GM23338 (cell line): ENCODE results near the gene SLC13A3. TPM values are rescaled to one million over a fixed set of nuclear protein-coding genes. Genes with fewer than 3 reads are reported as not detected.

ENCODE experiments used
- ATAC-seq: fragments of 200-7000 bp; cut with Tn5 transposase; 3 replicates; pipeline ENCODE4 v1.9.1; 2020
- DNase-seq: peaks from one replicate; pipeline ENCODE4 v3.0.0-alpha.2; 2015; ENCODE audit warnings: low spot score
- H2AFZ ChIP-seq: fragments of 200-600 bp; sonication (generic); 2 replicates; pipeline ENCODE4 v1.8.0; 2016; ENCODE audit warnings: antibody characterized with exemption, mild to moderate bottlenecking, moderate library complexity
- H3F3A ChIP-seq: fragments of 200-600 bp; sonication (generic); replicated peaks from 2 replicates; pipeline ENCODE4 v1.8.0; 2017; ENCODE audit warnings: antibody characterized with exemption, mixed run types, low read depth
- H3K27ac ChIP-seq: fragments of 200-600 bp; sonication (generic); 2 replicates; pipeline ENCODE4 v1.6.1; 2016; ENCODE audit warnings: low read depth
- H3K27me3 ChIP-seq: fragments of 200-600 bp; sonication (generic); 2 replicates; pipeline ENCODE4 v1.8.0; 2016; ENCODE audit warnings: mild to moderate bottlenecking, mixed run types, moderate library complexity; ENCODE audit not compliant: insufficient read depth
- H3K36me3 ChIP-seq: fragments of 200-600 bp; sonication (generic); 2 replicates; pipeline ENCODE4 v1.8.0; 2016; ENCODE audit warnings: mild to moderate bottlenecking; ENCODE audit not compliant: insufficient read depth
- H3K4me1 ChIP-seq: fragments of 200-600 bp; sonication (generic); 2 replicates; pipeline ENCODE4 v1.8.0; 2016; ENCODE audit warnings: mild to moderate bottlenecking, moderate library complexity; ENCODE audit not compliant: insufficient read depth
- H3K4me2 ChIP-seq: fragments of 200-600 bp; sonication (generic); 2 replicates; pipeline ENCODE4 v1.7.1; 2017; ENCODE audit warnings: mixed run types
- H3K4me3 ChIP-seq: fragments of 200-600 bp; sonication (generic); 2 replicates; pipeline ENCODE4 v1.6.1; 2016; ENCODE audit warnings: mixed run types
- H3K79me2 ChIP-seq: fragments of 200-600 bp; sonication (generic); replicated peaks from 2 replicates; pipeline ENCODE4 v1.8.0; 2017; ENCODE audit warnings: mild to moderate bottlenecking; ENCODE audit not compliant: insufficient read depth
- H3K9me2 ChIP-seq: fragments of 200-600 bp; sonication (generic); 2 replicates; pipeline ENCODE4 v1.8.0; 2017; ENCODE audit not compliant: insufficient read depth
- H4K20me1 ChIP-seq: fragments of 200-600 bp; sonication (generic); replicated peaks from 2 replicates; pipeline ENCODE4 v1.8.0; 2017; ENCODE audit warnings: mild to moderate bottlenecking; ENCODE audit not compliant: insufficient read depth
- H3K27ac Mint-ChIP-seq: 2 replicates; pipeline ENCODE4 v1.8.0; 2020; ENCODE audit warnings: inconsistent platforms, mild to moderate bottlenecking, moderate library complexity, mixed read lengths
- H3K27me3 Mint-ChIP-seq: 3 replicates; pipeline ENCODE4 v1.8.0; 2022; ENCODE audit warnings: low read depth, mild to moderate bottlenecking, moderate library complexity, mixed read lengths, inconsistent platforms; ENCODE audit not compliant: insufficient read depth, poor library complexity
- H3K36me3 Mint-ChIP-seq: 3 replicates; pipeline ENCODE4 v1.8.0; 2021; ENCODE audit warnings: low read depth, mild to moderate bottlenecking, inconsistent platforms, moderate library complexity, mixed read lengths
- H3K4me1 Mint-ChIP-seq: 3 replicates; pipeline ENCODE4 v1.8.0; 2020; ENCODE audit warnings: mild to moderate bottlenecking, inconsistent platforms, mixed read lengths
- H3K4me3 Mint-ChIP-seq: 3 replicates; pipeline ENCODE4 v1.8.0; 2021; ENCODE audit warnings: moderate library complexity, mild to moderate bottlenecking, inconsistent platforms, mixed read lengths
- H3K9me3 Mint-ChIP-seq: 3 replicates; pipeline ENCODE4 v1.8.0; 2020; ENCODE audit warnings: moderate library complexity, mild to moderate bottlenecking, inconsistent platforms, mixed read lengths
- EZH2 ChIP-seq: fragments of 200-600 bp; sonication (generic); IDR thresholded peaks from one replicate; pipeline ENCODE4 v1.8.0; 2017; ENCODE audit warnings: antibody characterized with exemption, mild to moderate bottlenecking, low read depth; ENCODE audit not compliant: unreplicated experiment
- NANOG ChIP-seq: IDR thresholded peaks from 2 replicates; pipeline ENCODE4 v1.6.1; 2016; ENCODE audit warnings: antibody characterized with exemption, borderline replicate concordance
- POLR2AphosphoS5 ChIP-seq: IDR thresholded peaks from 2 replicates; pipeline ENCODE4 v1.6.1; 2016; ENCODE audit warnings: antibody characterized with exemption, low read depth
- ZNF114 ChIP-seq: fragments of 250-450 bp; sonication (Bioruptor Pico); IDR thresholded peaks from 2 replicates; pipeline ENCODE4 v1.5.0; 2020; ENCODE audit warnings: mild to moderate bottlenecking, moderate library complexity
- polyA plus RNA-seq: library from polyadenylated mRNA; unstranded; fragments of >200 nt; fragmentation: Nextera tagmentation; extraction: Ambion mirVana; gene quantifications from 2 replicates; pipeline ENCODE4 v1.2.1, GENCODE V29; 2016
- total RNA-seq: library from RNA; depleted of rRNA; stranded (reverse); fragments of >200 nt; shearing (Covaris generic); gene quantifications from 2 replicates; pipeline ENCODE4 v1.2.3, GENCODE V29; 2014
- TF ChIP-seq, protein P1 (sequence below): IDR thresholded peaks from 2 replicates; pipeline ENCODE4 v1.6.1; 2016; ENCODE audit warnings: antibody characterized with exemption
- TF ChIP-seq, protein P2 (sequence below), 2 experiments: fragments of 200-600 bp in 1 of 2; sonication (generic) in 1 of 2; conservative IDR thresholded peaks; 2 replicates each; pipeline versions ENCODE4 v1.5.1 to v1.6.1; 2016 to 2017; ENCODE audit warnings: antibody characterized with exemption in 2 of 2, low read depth in 2 of 2, mild to moderate bottlenecking in 2 of 2, moderate library complexity in 1 of 2
- TF ChIP-seq, protein P3 (sequence below): IDR thresholded peaks from one replicate; pipeline ENCODE4 v1.6.1; 2018; ENCODE audit warnings: antibody characterized with exemption; ENCODE audit not compliant: unreplicated experiment

Gene SLC13A3
- total and polyA plus RNA-seq, 2 experiments from 2014 or later: 8.6 to 9.1 TPM

DNA sequence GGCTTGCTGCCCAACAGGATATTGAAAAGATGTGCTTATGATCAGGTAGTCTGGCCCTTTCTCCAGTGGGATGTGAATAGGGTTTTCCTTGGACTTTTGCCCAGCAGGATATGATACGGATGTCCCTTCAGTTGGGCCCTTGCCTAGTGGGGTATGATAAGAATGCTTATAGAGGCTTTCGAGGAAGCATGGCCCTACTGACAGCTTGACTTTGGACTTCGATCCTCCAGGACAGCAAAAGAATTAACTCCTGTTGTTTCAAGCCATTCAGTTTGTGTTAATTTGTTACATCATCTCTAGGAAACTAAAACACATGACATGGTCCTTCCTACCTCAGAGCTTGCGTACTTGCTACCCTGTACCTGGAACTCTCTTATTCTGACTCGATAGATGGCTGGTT lies 128.2 kb downstream of the SLC13A3 start (continued):
- TF ChIP-seq ZNF114 (CRISPR knock-in tag) (no peak), EZH2 (no peak)
- TF ChIP-seq, protein P1, sequence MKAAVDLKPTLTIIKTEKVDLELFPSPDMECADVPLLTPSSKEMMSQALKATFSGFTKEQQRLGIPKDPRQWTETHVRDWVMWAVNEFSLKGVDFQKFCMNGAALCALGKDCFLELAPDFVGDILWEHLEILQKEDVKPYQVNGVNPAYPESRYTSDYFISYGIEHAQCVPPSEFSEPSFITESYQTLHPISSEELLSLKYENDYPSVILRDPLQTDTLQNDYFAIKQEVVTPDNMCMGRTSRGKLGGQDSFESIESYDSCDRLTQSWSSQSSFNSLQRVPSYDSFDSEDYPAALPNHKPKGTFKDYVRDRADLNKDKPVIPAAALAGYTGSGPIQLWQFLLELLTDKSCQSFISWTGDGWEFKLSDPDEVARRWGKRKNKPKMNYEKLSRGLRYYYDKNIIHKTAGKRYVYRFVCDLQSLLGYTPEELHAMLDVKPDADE: no peak

DNA sequence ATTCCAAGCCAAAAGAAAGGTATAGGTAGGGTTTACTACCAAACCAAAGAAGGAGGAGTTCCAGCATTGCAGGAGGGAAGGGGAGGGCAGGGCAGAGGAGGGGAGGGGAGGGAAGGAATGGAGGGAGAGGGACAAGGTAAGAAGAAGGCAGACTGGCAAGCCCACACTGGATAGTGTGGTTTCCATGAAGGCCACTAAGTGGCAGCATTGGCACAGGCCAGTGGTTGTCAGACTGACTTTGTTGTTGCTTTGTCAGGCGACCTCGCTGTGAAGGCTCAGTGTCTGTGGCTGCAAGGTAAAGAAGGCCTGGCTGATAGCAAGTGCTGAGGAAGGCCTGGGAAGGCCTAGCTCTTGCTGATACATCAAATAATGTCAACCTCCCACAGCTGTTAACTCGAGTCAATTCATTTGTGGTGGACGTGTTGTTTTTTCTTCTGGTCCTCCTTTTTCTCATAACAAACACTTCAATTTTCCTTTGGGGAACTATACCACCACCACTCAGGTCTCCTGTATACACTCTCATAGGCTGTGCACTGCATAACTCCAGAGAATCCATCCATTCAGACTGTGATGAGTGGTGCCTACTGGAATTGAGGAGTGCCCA lies 130.2 kb downstream of the SLC13A3 start:
- Histone ChIP-seq H4K20me1 (no peaks in the 10 kb centered on the region), H3K79me2 (no peaks in the 10 kb centered on the region), H3K27ac (no peak overlapping the region), H3K9me2 (no peaks in the 10 kb centered on the region), H3K4me1 (no peaks in the 10 kb centered on the region), H3F3A (no peaks in the 10 kb centered on the region), H3K4me3 (no peak overlapping the region), H3K36me3 (no peaks in the 10 kb centered on the region), H3K4me2 (no peak overlapping the region), H2AFZ (peak overlapping the region; percentile 81; the same call in 1 of the 2 replicates), H3K27me3 (0 out of 2 replicates have a peak, but pooled peaks cover 4% of the 10 kb centered on the region)
- DNase-seq (peak; percentile 87), ATAC-seq (peak; percentile 99)
- H3K27ac Mint-ChIP-seq: no peak overlapping the region
- H3K9me3 Mint-ChIP-seq: no peaks in the 10 kb centered on the region; the same call in 2 of the 3 replicates
- no peaks in the 10 kb centered on the region for H3K36me3 Mint-ChIP-seq
- no peak overlapping the region for H3K4me3 Mint-ChIP-seq
- H3K4me1 Mint-ChIP-seq: no peaks in the 10 kb centered on the region; the same call in 2 of the 3 replicates
- H3K27me3 Mint-ChIP-seq: no peaks in the 10 kb centered on the region
- TF ChIP-seq EZH2: no peak
- TF ChIP-seq POLR2AphosphoS5: no peak
- no peak for TF ChIP-seq NANOG
- TF ChIP-seq ZNF114 (CRISPR knock-in tag): no peak
- TF ChIP-seq, protein P2, sequence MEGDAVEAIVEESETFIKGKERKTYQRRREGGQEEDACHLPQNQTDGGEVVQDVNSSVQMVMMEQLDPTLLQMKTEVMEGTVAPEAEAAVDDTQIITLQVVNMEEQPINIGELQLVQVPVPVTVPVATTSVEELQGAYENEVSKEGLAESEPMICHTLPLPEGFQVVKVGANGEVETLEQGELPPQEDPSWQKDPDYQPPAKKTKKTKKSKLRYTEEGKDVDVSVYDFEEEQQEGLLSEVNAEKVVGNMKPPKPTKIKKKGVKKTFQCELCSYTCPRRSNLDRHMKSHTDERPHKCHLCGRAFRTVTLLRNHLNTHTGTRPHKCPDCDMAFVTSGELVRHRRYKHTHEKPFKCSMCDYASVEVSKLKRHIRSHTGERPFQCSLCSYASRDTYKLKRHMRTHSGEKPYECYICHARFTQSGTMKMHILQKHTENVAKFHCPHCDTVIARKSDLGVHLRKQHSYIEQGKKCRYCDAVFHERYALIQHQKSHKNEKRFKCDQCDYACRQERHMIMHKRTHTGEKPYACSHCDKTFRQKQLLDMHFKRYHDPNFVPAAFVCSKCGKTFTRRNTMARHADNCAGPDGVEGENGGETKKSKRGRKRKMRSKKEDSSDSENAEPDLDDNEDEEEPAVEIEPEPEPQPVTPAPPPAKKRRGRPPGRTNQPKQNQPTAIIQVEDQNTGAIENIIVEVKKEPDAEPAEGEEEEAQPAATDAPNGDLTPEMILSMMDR (conservative IDR thresholded peaks at IDR 0.05; ENCODE audit: low read depth in 2 of 2): peak; percentile 67 to 100
- TF ChIP-seq, protein P3, sequence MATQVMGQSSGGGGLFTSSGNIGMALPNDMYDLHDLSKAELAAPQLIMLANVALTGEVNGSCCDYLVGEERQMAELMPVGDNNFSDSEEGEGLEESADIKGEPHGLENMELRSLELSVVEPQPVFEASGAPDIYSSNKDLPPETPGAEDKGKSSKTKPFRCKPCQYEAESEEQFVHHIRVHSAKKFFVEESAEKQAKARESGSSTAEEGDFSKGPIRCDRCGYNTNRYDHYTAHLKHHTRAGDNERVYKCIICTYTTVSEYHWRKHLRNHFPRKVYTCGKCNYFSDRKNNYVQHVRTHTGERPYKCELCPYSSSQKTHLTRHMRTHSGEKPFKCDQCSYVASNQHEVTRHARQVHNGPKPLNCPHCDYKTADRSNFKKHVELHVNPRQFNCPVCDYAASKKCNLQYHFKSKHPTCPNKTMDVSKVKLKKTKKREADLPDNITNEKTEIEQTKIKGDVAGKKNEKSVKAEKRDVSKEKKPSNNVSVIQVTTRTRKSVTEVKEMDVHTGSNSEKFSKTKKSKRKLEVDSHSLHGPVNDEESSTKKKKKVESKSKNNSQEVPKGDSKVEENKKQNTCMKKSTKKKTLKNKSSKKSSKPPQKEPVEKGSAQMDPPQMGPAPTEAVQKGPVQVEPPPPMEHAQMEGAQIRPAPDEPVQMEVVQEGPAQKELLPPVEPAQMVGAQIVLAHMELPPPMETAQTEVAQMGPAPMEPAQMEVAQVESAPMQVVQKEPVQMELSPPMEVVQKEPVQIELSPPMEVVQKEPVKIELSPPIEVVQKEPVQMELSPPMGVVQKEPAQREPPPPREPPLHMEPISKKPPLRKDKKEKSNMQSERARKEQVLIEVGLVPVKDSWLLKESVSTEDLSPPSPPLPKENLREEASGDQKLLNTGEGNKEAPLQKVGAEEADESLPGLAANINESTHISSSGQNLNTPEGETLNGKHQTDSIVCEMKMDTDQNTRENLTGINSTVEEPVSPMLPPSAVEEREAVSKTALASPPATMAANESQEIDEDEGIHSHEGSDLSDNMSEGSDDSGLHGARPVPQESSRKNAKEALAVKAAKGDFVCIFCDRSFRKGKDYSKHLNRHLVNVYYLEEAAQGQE: peak; percentile 23
